Activated CD4-positive, CD25-positive, alpha-beta regulatory T cell (primary cell): ENCODE results near the gene HSPBP1.
"Not testable (repeated sequence)": the region's sequence is repeated elsewhere in the genome, so short reads cannot be mapped to it uniquely, and the experiment has no call there.

ENCODE experiments used
- DNase-seq, 4 experiments: peaks; one replicate each; lab custom pipeline; 2025; lab: John Stamatoyannopoulos, UW

Gene HSPBP1

GRCh38 chr19:55239004-55239403 lies 40.9 kb downstream of the HSPBP1 start:
- DNase-seq: no peak

GRCh38 chr19:55238030-55238429 lies 41.9 kb downstream of the HSPBP1 start:
- no peak for DNase-seq

- no peak for DNase-seq
Measured at GRCh38 chr19:55232986-55233385, 46.9 kb downstream of the HSPBP1 start.

GRCh38 chr19:55232286-55232602 lies 47.7 kb downstream of the HSPBP1 start:
- no peak for DNase-seq

- DNase-seq: no peak
Measured at GRCh38 chr19:55231391-55232285, 48.3 kb downstream of the HSPBP1 start.

- DNase-seq: no peak
Measured at GRCh38 chr19:55230780-55231179, 49.1 kb downstream of the HSPBP1 start.

GRCh38 chr19:55230329-55230728 lies 49.6 kb downstream of the HSPBP1 start:
- DNase-seq: no peak

- DNase-seq: no peak
Measured at GRCh38 chr19:55229789-55230182, 50.1 kb downstream of the HSPBP1 start.

- DNase-seq: no peak
Measured at GRCh38 chr19:55229145-55229788, 50.6 kb downstream of the HSPBP1 start.

GRCh38 chr19:55228403-55229031 lies 51.4 kb downstream of the HSPBP1 start, which contains the start of gene TMEM86B:
Gene TMEM86B, minus strand, starts transcription at chr19:55228763. Its CDS starts 22 bp downstream, at chr19:55228741.
- DNase-seq: no peak

GRCh38 chr19:55228015-55228391 lies 51.9 kb downstream of the HSPBP1 start:
- no peak for DNase-seq

GRCh38 chr19:55227241-55228014 lies 52.5 kb downstream of the HSPBP1 start:
- DNase-seq: no peak

GRCh38 chr19:55226788-55227187 lies 53.1 kb downstream of the HSPBP1 start:
- DNase-seq: no peak

- DNase-seq: no peak
Measured at GRCh38 chr19:55226273-55226672, 53.6 kb downstream of the HSPBP1 start.

GRCh38 chr19:55225415-55225958 lies 54.4 kb downstream of the HSPBP1 start:
- DNase-seq: no peak

GRCh38 chr19:55224679-55225414 lies 55.1 kb downstream of the HSPBP1 start:
- not testable (repeated sequence) for DNase-seq

- DNase-seq: no peak
Measured at GRCh38 chr19:55224038-55224665, 55.8 kb downstream of the HSPBP1 start.

- no peak for DNase-seq
Measured at GRCh38 chr19:55223291-55224037, 56.4 kb downstream of the HSPBP1 start.

- DNase-seq: no peak
Measured at GRCh38 chr19:55220525-55220924, 59.4 kb downstream of the HSPBP1 start.
